GM23248 (cell line): Measurements from ENCODE around the gene EXOSC2. TPM values are rescaled to one million over a fixed set of nuclear protein-coding genes. Genes with fewer than 3 reads are reported as not detected.

Source experiments
- DNase-seq: peaks from one replicate; pipeline ENCODE4 v3.0.0-alpha.2; 2015
- H2AFZ ChIP-seq: fragments of 200-600 bp; sonication (generic); 2 replicates; pipeline ENCODE4 v1.6.1; 2016; ENCODE audit warnings: antibody characterized with exemption
- H3F3A ChIP-seq: fragments of 200-600 bp; sonication (generic); 2 replicates; pipeline ENCODE4 v1.6.1; 2016; ENCODE audit warnings: mild to moderate bottlenecking, antibody characterized with exemption, mixed run types; ENCODE audit not compliant: insufficient read depth
- H3K27ac ChIP-seq: fragments of 200-600 bp; sonication (generic); 2 replicates; pipeline ENCODE4 v1.5.1; 2016; ENCODE audit warnings: mild to moderate bottlenecking
- H3K27me3 ChIP-seq: fragments of 200-600 bp; sonication (generic); replicated peaks from 2 replicates; pipeline ENCODE4 v1.6.1; 2016; ENCODE audit warnings: mild to moderate bottlenecking; ENCODE audit not compliant: insufficient read depth
- H3K36me3 ChIP-seq: fragments of 200-600 bp; sonication (generic); 2 replicates; pipeline ENCODE4 v1.6.1; 2016; ENCODE audit warnings: low read depth, mild to moderate bottlenecking
- H3K4me1 ChIP-seq: fragments of 200-600 bp; sonication (generic); 2 replicates; pipeline ENCODE4 v1.6.1; 2016; ENCODE audit warnings: mild to moderate bottlenecking; ENCODE audit not compliant: insufficient read depth
- H3K4me2 ChIP-seq: fragments of 200-600 bp; sonication (generic); one replicate; pipeline ENCODE4 v1.6.1; 2016; ENCODE audit warnings: mild to moderate bottlenecking; ENCODE audit not compliant: unreplicated experiment
- H3K4me3 ChIP-seq: fragments of 200-600 bp; sonication (generic); 2 replicates; pipeline ENCODE4 v1.5.1; 2016; ENCODE audit warnings: mild to moderate bottlenecking
- H3K79me2 ChIP-seq: fragments of 200-600 bp; sonication (generic); 2 replicates; pipeline ENCODE4 v1.6.1; 2016; ENCODE audit warnings: mild to moderate bottlenecking; ENCODE audit not compliant: insufficient read depth
- H3K9ac ChIP-seq: fragments of 200-600 bp; sonication (generic); 2 replicates; pipeline ENCODE4 v1.6.1; 2016; ENCODE audit warnings: mild to moderate bottlenecking
- H3K9me2 ChIP-seq: fragments of 200-600 bp; sonication (generic); 2 replicates; pipeline ENCODE4 v1.6.1; 2016; ENCODE audit warnings: mixed run types, mild to moderate bottlenecking, moderate library complexity; ENCODE audit not compliant: insufficient read depth
- H3K9me3 ChIP-seq: fragments of 200-600 bp; sonication (generic); one replicate; pipeline ENCODE4 v1.6.1; 2017; ENCODE audit warnings: low read depth
- H4K20me1 ChIP-seq: fragments of 200-600 bp; sonication (generic); 2 replicates; pipeline ENCODE4 v1.6.0; 2016; ENCODE audit not compliant: insufficient read depth
- EZH2 ChIP-seq: fragments of 200-600 bp; sonication (generic); IDR thresholded peaks from 2 replicates; pipeline ENCODE4 v1.6.1; 2018; ENCODE audit warnings: antibody characterized with exemption, mild to moderate bottlenecking; ENCODE audit not compliant: insufficient read depth, poor library complexity, severe bottlenecking
- EZH2phosphoT487 ChIP-seq: fragments of 200-600 bp; sonication (generic); IDR thresholded peaks from 2 replicates; pipeline ENCODE4 v1.6.1; 2018; ENCODE audit warnings: antibody characterized with exemption, moderate library complexity, mild to moderate bottlenecking, low read depth; ENCODE audit not compliant: insufficient read depth
- WGBS, 2 experiments: methylation state at CpG; one replicate each; pipeline ENCODE4 v1.1.6; 2015 to 2017; ENCODE audit warnings: low lambda C conversion rate in 2 of 2, low coverage in 1 of 2; ENCODE audit errors: missing lambda C conversion rate in 2 of 2; 5-methylcytosine and 5-hydroxymethylcytosine counted together
- in situ Hi-C: fragments of 300-500 bp; cut with MboI; formaldehyde crosslinking; loops from 2 replicates; pipeline ENCODE4 v1.15.0; 2020
- polyA plus RNA-seq: library from polyadenylated mRNA; unstranded; fragments of >200 nt; fragmentation: Nextera tagmentation; extraction: Ambion mirVana; gene quantifications from 2 replicates; pipeline ENCODE4 v1.2.1, GENCODE V29; 2016
- total RNA-seq: library from RNA; depleted of rRNA; stranded (reverse); fragments of >200 nt; shearing (Covaris generic); gene quantifications from 2 replicates; pipeline ENCODE4 v1.2.3, GENCODE V29; 2014

The EXOSC2 gene
- total and polyA plus RNA-seq, 2 experiments from 2014 or later, result 17.2 to 21.6 TPM

- 0 out of 2 replicates have a peak, but pooled peaks cover 4% of the 10 kb centered on the region for H3F3A ChIP-seq
- no peaks in the 10 kb centered on the region for H3K9me3 ChIP-seq
- in situ Hi-C loops, result no loop called here
- H3K27ac ChIP-seq, result peak overlapping the region; percentile 48
- no peak for TF ChIP-seq EZH2
- no peak for TF ChIP-seq EZH2phosphoT487
- peak; percentile 80 for DNase-seq
- H3K27me3 ChIP-seq, result no peaks in the 10 kb centered on the region
- H3K4me1 ChIP-seq, result peaks cover 5% of the 10 kb centered on the region
- no peak overlapping the region for H3K4me3 ChIP-seq
- WGBS, 2 experiments, result 40 to 45% methylated on average over 7 of the region's 7 CpGs
- no peaks in the 10 kb centered on the region for H3K9me2 ChIP-seq
- H3K36me3 ChIP-seq, result no peaks in the 10 kb centered on the region
- no peak overlapping the region for H3K9ac ChIP-seq
- H3K79me2 ChIP-seq, result peaks cover 94% of the 10 kb centered on the region
- H2AFZ ChIP-seq, result 0 out of 2 replicates have a peak overlapping the region, but pooled peaks have one; percentile 17
- H3K4me2 ChIP-seq, result no peak overlapping the region
- no peaks in the 10 kb centered on the region for H4K20me1 ChIP-seq
Observed at GRCh38 chr9:130741831-130742449, 48.4 kb downstream of the EXOSC2 start.

GRCh38 chr9:130743656-130744055 is 50.1 kb downstream of the EXOSC2 start:
- peaks cover 5% of the 10 kb centered on the region for H3K4me1 ChIP-seq
- H3K4me3 ChIP-seq, result no peak overlapping the region
- no peaks in the 10 kb centered on the region for H4K20me1 ChIP-seq
- H3K27ac ChIP-seq, result no peak overlapping the region
- no peaks in the 10 kb centered on the region for H3K9me3 ChIP-seq
- TF ChIP-seq EZH2phosphoT487, result no peak
- no peak for TF ChIP-seq EZH2
- 93 to 97% methylated on average over 4 of the region's 4 CpGs for WGBS, 2 experiments
- no peak overlapping the region for H3K9ac ChIP-seq
- in situ Hi-C loops, result no loop called here
- peaks cover 95% of the 10 kb centered on the region for H3K79me2 ChIP-seq
- H3K27me3 ChIP-seq, result no peaks in the 10 kb centered on the region
- 0 out of 2 replicates have a peak, but pooled peaks cover 4% of the 10 kb centered on the region for H3F3A ChIP-seq
- no peak overlapping the region for H2AFZ ChIP-seq
- no peak overlapping the region for H3K4me2 ChIP-seq
- H3K36me3 ChIP-seq, result no peaks in the 10 kb centered on the region
- no peak for DNase-seq
- no peaks in the 10 kb centered on the region for H3K9me2 ChIP-seq

DNA sequence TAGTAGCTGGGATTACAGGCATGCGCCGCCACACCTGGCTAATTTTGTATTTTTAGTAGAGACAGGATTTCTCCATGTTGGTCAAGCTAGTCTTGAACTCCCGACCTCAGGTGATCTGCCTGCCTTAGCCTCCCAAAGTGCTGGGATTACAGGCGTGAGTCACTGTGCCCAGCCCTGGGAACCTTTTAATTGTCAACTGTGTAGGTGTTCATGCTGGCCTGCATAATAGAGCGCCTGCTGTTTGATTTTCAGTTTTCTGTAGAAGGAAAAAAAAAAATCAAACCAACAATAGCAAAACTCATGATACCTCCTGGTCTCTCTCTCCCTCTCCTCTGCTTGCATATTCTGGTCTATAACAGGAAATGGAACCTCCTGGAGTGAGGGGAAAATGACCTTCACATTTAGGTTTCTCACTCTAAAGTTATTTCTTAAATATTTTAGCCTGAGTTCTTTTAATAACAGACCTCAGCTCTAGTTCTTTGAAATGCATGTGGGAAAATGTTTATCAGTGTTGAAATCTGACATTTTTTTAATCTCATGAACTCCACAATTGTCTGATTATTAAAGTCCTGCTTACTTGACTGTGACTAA is 51.7 kb downstream of the EXOSC2 start:
- peaks cover 5% of the 10 kb centered on the region for H3K4me1 ChIP-seq
- H3K36me3 ChIP-seq, result no peaks in the 10 kb centered on the region
- H3K9me3 ChIP-seq, result no peaks in the 10 kb centered on the region
- no peak overlapping the region for H3K9ac ChIP-seq
- DNase-seq, result no peak
- in situ Hi-C loops, result no loop called here
- no peaks in the 10 kb centered on the region for H4K20me1 ChIP-seq
- no peak overlapping the region for H2AFZ ChIP-seq
- no peak overlapping the region for H3K4me3 ChIP-seq
- no peak for TF ChIP-seq EZH2phosphoT487
- no peak for TF ChIP-seq EZH2
- H3K9me2 ChIP-seq, result no peaks in the 10 kb centered on the region
- peaks cover 94% of the 10 kb centered on the region for H3K79me2 ChIP-seq
- H3F3A ChIP-seq, result 0 out of 2 replicates have a peak, but pooled peaks cover 4% of the 10 kb centered on the region
- H3K4me2 ChIP-seq, result no peak overlapping the region
- no peak overlapping the region for H3K27ac ChIP-seq
- WGBS, 2 experiments, result 94 to 96% methylated on average over 5 of the region's 5 CpGs
- no peaks in the 10 kb centered on the region for H3K27me3 ChIP-seq

- Histone ChIP-seq H3K9ac (no peak overlapping the region), H3K4me3 (no peak overlapping the region), H3K27me3 (no peaks in the 10 kb centered on the region), H3K4me2 (no peak overlapping the region), H2AFZ (no peak overlapping the region), H3K9me3 (no peaks in the 10 kb centered on the region), H3K9me2 (no peaks in the 10 kb centered on the region), H3F3A (0 out of 2 replicates have a peak, but pooled peaks cover 4% of the 10 kb centered on the region), H4K20me1 (no peaks in the 10 kb centered on the region), H3K27ac (no peak overlapping the region), H3K4me1 (peaks cover 5% of the 10 kb centered on the region), H3K79me2 (peaks cover 90% of the 10 kb centered on the region), H3K36me3 (no peaks in the 10 kb centered on the region)
- DNase-seq, result no peak
- in situ Hi-C loops, result no loop called here
- WGBS, 2 experiments, result 89 to 91% methylated on average over 5 of the region's 5 CpGs
- TF ChIP-seq EZH2phosphoT487 (no peak), EZH2 (no peak)
Observed at GRCh38 chr9:130745829-130746228, 52.2 kb downstream of the EXOSC2 start.
